Esophagus squamous epithelium (tissue), 4 donors: ENCODE measurements around the gene TBX4.
A peak's percentile ranks its signal among the peaks of the same experiment; 100 is the strongest.

Experiments used
- CTCF ChIP-seq, 6 experiments: fragments of 450-650 bp in 4 of 6; fragments of 200-600 bp in 2 of 6; sonication (generic) in 2 of 6; IDR thresholded peaks; one replicate each; pipeline ENCODE4 v1.5.1; 2016 to 2019; ENCODE audit warnings: antibody characterized with exemption in 6 of 6, mild to moderate bottlenecking in 4 of 6, moderate library complexity in 4 of 6
- POLR2A ChIP-seq, 4 donors: fragments of 450-650 bp; IDR thresholded peaks; one replicate each; pipeline ENCODE4 v1.6.1; 2017; ENCODE audit warnings: antibody characterized with exemption in 4 of 4, mild to moderate bottlenecking in 4 of 4, moderate library complexity in 3 of 4

DNA sequence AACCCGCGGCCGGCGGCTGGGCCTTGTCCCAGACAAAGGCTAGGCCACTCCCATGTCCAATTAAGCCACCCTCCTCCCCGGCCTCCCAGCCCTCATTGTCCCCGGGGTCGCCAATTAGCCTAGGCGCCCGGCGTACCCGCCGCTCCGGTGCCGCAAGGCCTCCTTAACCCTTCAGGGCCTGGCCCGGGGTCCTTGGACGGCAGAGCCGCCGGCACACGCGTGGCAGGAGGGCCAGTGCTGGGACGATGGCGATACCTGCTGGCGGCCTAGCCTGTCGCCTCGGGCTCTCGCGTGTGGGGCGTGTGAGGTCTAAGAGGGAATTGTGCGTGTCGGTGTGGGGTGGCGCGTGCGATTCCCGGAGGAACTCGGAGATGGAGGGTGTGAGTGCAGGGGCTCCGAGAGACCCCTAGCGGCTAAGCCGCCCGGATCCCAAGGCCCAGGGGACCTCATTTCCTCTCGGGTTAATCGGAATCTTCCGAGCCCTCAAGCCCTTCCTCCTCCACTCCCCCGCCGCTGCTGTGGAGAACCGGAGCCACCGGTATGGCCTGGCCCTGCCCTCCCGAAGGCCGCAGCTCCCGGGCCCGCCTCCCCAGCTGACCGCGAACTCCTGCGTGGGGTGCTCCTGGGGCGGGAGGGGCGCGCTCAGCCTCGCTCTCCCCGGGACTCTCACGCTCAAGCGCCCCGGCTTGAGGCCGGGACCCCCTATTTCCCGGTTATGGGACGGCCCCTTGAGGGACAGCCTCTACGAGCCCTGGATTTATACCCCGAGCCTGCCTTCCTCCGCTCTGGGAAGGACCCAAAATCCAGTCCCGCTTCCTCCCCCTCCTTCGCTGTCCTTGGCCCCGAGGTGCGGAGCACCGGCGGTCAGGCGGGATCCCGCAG lies 40.7 kb upstream of the TBX4 start:
- TF ChIP-seq CTCF (IDR thresholded peaks at IDR 0.05), result peak in 1 of 6 experiments; percentile 4
- no peak for TF ChIP-seq POLR2A (IDR thresholded peaks at IDR 0.05)
